AG10803 (cell line): ENCODE results near the gene TRPT1.

Source experiments
- DNase-seq: peaks from one replicate; pipeline ENCODE4 v3.0.0; 2010; ENCODE audit warnings: low read depth
- H3K4me3 ChIP-seq: 2 replicates; pipeline ENCODE4 v1.5.1; 2011; ENCODE audit warnings: mild to moderate bottlenecking, low read length, control low read depth
- TF ChIP-seq, protein P1 (sequence below): conservative IDR thresholded peaks from 2 replicates; pipeline ENCODE4 v1.5.1; 2011; ENCODE audit warnings: mild to moderate bottlenecking, low read length, control low read depth, inconsistent platforms

Gene TRPT1

DNA sequence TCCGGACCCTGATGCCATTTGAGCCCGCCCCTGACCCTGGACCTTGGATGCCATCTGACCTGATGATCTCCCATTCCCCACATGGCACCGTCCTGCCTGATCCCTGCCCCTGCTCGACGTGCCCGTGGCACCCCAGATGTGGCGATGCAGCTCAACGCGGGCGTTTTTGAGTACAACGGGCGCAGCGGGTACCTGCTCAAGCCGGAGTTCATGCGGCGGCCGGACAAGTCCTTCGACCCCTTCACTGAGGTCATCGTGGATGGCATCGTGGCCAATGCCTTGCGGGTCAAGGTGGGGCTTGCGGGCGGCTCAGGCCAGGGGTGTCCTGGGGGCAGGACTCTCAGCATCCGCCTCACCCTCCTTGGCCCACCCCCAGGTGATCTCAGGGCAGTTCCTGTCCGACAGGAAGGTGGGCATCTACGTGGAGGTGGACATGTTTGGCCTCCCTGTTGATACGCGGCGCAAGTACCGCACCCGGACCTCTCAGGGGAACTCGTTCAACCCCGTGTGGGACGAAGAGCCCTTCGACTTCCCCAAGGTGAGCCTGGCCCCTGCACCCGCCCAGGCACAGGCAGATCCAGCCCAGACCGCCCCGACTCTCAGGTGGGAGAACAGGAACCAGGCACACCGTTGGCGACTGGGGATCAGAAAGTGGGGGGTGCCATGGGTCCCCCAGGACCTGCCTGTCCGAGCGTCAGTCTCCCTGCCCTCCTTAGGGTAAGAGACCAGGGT, 36.5 kb upstream of the TRPT1 start:
- TF ChIP-seq, protein P1, sequence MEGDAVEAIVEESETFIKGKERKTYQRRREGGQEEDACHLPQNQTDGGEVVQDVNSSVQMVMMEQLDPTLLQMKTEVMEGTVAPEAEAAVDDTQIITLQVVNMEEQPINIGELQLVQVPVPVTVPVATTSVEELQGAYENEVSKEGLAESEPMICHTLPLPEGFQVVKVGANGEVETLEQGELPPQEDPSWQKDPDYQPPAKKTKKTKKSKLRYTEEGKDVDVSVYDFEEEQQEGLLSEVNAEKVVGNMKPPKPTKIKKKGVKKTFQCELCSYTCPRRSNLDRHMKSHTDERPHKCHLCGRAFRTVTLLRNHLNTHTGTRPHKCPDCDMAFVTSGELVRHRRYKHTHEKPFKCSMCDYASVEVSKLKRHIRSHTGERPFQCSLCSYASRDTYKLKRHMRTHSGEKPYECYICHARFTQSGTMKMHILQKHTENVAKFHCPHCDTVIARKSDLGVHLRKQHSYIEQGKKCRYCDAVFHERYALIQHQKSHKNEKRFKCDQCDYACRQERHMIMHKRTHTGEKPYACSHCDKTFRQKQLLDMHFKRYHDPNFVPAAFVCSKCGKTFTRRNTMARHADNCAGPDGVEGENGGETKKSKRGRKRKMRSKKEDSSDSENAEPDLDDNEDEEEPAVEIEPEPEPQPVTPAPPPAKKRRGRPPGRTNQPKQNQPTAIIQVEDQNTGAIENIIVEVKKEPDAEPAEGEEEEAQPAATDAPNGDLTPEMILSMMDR: no peak
- H3K4me3 ChIP-seq: no peak overlapping the region
- DNase-seq: no peak

DNA sequence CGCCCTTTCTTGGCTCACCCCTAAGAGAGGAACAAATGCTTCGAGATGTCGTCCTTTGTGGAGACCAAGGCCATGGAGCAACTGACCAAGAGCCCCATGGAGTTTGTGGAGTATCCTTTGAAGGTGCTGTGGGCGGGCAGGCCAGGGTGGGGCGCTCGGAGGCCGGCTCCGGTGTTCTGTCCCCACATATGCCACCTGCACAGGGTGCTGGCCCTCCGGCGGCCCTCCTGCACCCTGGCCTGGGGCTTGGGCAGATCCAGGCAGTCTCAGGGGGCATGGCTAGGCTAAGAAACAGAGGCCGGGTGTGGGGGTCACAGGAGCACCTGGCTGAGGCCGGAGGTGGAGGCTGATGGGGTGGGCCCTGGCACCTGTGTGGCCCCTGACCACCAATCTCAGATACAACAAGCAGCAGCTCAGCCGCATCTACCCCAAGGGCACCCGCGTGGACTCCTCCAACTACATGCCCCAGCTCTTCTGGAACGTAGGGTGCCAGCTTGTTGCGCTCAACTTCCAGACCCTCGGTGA, 35.6 kb upstream of the TRPT1 start:
- TF ChIP-seq, protein P1: no peak
- no peak for DNase-seq
- H3K4me3 ChIP-seq: no peak overlapping the region

DNA sequence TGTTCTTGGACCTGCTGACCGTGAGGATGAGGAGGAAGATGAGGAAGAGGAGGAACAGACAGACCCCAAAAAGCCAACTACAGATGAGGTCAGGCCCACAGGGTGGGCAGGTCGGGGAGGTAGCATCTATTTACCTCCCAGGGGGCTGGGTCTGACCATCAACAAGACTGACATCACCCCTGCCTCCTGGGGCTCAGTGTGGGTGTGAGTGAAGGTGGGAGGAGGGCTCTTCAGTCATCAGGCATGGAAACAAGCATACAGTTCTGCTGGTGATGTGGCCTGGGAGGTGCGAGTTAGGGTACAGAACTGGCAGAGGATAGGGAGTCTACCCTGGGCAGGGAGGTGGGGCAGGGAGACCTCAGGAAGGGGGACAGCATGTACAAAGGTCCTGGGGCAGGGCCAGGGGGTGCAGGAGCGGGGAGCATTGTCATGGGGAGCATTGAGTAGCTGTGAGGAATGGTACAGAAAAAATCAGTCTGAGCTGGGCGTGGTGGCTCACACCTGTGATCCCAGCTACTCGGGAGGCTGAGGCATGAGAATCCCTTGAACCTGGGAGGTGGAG, 34.2 kb upstream of the TRPT1 start:
- TF ChIP-seq, protein P1: no peak
- H3K4me3 ChIP-seq: no peak overlapping the region
- DNase-seq: no peak

DNA sequence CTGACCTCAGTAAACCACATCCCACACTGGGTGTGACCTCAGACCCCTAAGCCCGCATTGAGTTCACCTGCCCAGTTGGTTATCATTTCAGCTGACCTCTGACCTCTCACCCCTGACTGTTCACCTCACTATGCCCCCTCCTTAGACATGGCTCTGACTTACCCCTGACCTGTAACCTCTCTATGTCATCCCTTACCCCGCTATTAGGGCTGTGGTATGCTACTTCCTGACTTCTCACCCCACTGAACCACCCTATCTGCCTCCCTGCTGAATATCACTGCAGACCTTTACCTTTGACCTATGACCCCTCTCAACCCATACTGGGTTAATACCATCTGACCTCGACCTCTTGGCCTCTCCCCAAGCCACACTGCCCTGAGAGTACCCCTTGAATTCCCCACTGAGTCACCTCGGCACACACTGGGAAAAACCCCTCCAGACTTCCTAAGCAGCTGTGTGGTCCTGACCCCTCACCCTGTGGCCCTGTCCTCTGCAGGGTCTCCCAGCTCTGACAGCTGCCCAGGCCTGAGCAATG, 33.6 kb upstream of the TRPT1 start:
- TF ChIP-seq, protein P1: no peak
- no peak for DNase-seq
- H3K4me3 ChIP-seq: no peak overlapping the region

DNA sequence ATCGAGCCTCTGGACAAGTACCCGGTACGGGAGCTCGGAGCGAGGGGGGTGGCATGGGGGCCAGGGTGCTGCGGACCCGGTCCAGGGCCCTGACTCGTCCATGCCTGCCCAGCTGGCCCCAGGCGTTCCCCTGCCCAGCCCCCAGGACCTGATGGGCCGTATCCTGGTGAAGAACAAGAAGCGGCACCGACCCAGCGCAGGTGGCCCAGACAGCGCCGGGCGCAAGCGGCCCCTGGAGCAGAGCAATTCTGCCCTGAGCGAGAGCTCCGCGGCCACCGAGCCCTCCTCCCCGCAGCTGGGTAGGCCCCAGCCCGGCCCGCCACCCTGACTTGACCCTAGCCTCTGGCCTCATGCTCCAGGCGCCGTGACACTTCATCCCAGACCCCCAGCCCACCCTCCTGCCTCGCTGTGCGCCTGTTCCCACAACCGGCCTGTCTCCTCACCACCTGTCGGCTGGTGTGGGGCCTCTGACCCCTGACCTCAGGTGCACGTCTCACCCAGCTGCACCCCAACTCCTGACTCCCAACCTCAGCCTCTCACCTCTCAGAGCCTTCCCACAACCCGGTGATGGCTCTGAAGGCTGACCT, 33.1 kb upstream of the TRPT1 start:
- no peak for DNase-seq
- no peak overlapping the region for H3K4me3 ChIP-seq
- TF ChIP-seq, protein P1: no peak

DNA sequence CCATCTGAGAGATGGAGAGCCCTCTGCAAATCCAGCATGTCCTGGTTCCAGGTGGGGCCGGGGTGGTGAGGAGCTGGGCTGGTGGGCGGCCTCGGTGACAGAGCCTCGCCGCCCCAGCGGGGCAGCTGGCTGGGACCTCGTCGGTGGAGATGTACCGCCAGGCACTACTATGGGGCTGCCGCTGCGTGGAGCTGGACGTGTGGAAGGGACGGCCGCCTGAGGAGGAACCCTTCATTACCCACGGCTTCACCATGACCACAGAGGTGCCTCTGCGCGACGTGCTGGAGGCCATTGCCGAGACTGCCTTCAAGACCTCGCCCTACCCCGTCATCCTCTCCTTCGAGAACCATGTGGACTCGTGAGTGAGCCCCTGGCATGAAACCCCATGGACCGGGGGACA, 32.4 kb upstream of the TRPT1 start:
- no peak for DNase-seq
- TF ChIP-seq, protein P1: no peak
- H3K4me3 ChIP-seq: no peak overlapping the region

DNA sequence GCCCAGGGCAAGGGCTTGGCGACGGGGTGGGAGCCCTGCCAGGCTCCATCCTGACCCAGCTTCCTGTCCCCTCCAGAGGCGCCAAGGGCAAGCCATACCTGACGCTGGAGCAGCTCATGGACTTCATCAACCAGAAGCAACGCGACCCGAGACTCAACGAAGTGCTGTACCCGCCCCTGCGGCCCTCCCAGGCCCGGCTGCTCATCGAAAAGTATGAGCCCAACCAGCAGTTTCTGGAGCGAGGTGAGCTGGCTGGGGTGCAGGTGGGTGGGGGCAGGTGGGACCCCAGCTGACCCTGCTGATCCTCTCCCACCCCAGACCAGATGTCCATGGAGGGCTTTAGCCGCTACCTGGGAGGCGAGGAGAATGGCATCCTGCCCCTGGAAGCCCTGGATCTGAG, 30.3 kb upstream of the TRPT1 start:
- no peak for DNase-seq
- H3K4me3 ChIP-seq: no peak overlapping the region
- TF ChIP-seq, protein P1: no peak
